ENCODE results near the gene HCN3.
"Not testable (repeated sequence)": the region's sequence is repeated elsewhere in the genome, so short reads cannot be mapped to it uniquely, and the experiment has no call there.

Gene HCN3

GRCh38 chr1:155277070-155277901 lies at the start of gene HCN3:
TSS of gene HCN3 (plus strand) at chr1:155277463. CDS start at chr1:155277591, 128 bp downstream.
- DNase-seq, result peak; percentile 86 to 93

DNA sequence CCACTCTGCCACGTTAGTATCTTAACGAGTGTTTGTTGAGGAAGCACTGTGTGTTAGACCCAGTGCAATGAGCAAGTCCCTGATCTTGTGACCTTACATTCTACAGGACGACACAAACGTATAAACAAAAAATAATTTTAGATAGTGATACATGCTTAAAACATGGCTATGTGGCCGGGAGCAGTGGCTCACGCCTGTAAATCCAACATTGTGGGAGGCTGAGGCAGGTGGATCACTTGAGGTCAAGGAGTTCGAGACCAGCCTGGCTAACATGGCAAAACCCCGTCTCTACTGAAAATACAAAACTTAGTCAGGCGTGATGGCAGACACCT lies 49.2 kb upstream of the HCN3 start:
- DNase-seq, result no peak

GRCh38 chr1:155231302-155231701 lies 46.0 kb upstream of the HCN3 start:
- DNase-seq, result not testable (repeated sequence)

GRCh38 chr1:155232001-155232978 lies 45.0 kb upstream of the HCN3 start:
- DNase-seq, result not testable (repeated sequence)

GRCh38 chr1:155233502-155233901 lies 43.8 kb upstream of the HCN3 start:
- not testable (repeated sequence) for DNase-seq

DNA sequence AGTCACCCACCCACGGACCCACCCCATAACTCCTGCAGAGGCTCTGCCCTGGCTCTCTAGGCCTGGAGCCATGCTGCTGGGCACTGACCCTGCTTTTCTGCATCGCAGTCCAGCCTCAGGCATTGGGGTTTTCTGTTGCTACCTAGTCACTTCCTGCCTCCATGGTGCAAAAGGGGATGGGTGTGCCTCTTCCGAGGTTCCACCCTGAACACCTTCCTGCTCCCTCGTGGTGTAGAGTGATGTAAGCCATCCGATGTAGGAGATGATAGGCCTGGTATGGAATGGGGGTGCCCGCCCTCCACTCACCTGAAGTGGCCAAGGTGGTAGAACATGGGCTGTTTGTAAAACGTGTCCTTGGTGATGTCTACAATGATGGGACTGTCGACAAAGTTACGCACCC lies 41.9 kb upstream of the HCN3 start:
- DNase-seq, result not testable (repeated sequence)

DNA sequence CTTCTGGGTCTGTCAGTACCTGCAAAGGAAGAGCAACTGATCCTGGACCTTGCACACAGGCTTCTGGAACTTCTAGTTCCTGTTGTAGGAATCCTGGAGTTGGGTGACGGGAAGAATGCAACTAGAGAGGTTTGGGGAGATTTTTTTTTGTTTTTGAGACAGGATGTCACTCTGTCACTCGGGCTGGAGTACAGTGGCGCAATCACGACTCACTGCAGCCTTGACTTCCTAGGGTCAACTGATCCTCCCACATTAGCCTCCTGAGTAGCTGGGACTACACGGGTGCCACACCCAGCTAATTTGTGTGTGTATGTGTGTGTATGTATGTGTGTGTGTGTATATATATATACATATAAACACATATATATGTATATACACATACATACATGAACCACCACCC lies 40.8 kb upstream of the HCN3 start:
- DNase-seq, result no peak

- peak; percentile 40 to 67 for DNase-seq
These were observed 36.1 kb upstream of the HCN3 start for GRCh38 chr1:155241069-155241679.

- DNase-seq, result peak in 1 of 2 donors; percentile 19
These were observed 35.4 kb upstream of the HCN3 start for GRCh38 chr1:155241841-155242264.

DNA sequence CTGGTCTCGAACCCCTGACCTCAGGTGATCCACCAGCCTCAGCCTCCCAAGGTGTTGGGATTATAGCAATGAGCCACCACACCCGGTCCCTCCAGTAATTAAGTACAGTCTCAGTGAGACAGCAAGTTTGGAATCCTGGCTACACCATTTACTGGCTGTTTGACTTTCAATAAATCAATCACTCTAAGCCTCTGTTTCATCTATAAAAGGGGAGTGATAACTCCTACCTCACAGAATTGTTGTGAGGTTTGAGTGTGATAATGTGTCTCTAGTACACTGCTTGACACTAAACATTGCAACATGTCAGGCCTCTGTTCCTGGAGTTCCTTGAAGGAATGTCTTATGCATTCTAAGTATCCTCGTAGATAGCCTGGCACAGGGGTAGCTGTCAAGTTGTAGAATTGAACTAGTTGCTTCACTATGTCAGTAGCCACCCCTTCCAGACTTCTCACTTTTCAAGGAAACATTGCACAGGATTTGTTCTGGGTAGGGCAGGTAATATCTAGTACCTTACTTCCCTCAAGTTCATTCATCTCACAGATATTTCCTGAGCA lies 34.4 kb upstream of the HCN3 start:
- DNase-seq, result no peak

DNA sequence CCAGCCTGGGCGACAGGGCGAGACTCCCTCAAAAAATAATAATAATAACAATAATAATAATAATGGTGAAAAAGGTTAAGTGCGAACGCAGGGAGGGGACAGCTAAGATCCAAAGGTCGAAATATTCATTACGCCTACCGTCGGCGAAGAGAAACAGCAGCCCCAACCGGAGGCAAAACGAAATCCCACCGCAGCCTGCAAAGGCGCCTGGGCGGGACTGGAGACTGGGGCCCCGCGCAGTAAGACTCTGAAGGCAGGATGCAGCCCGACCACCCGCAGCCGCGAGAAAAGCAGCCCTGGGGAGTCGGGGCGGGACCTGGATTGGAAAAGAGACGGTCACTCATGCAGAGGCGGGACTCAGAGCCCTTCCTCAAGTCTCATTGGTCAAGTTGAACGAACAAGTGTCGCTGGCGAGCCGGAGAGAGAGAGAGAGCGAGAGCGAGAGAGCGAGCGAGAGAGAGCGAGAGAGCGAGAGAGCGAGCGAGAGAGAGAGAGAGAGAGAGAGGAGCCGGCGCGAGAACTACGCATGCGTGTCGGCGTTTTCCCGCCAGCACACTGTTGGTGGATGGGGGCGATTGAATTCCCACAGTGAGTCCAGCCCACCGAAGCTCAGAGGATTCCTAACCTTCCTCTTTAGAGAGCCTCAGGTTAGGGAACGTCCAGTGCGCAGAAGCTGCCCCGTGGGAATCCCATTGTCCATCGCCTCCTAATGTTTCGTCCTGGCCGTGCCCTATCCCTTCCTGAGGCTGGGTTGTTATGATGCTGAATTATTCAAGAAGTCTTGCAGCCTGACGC lies 32.7 kb upstream of the HCN3 start:
- DNase-seq, result peak; percentile 78 to 98

DNA sequence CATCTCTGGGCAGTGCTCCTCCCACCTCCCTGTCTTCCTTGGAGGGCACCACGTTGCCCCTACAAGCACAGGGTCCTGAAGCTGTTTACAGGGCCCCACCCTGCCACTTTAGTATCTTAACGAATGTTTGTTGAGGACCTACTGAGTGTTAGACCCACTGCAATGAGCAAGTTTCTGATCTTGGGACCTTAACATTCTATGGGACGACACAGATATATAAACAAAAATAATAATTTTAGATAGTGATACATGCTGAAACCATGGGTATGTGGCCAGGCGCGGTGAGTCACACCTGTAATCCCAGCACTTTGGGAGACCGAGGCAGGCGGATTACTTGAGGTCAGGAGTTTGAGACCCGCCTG lies 32.1 kb upstream of the HCN3 start:
- DNase-seq, result no peak

DNA sequence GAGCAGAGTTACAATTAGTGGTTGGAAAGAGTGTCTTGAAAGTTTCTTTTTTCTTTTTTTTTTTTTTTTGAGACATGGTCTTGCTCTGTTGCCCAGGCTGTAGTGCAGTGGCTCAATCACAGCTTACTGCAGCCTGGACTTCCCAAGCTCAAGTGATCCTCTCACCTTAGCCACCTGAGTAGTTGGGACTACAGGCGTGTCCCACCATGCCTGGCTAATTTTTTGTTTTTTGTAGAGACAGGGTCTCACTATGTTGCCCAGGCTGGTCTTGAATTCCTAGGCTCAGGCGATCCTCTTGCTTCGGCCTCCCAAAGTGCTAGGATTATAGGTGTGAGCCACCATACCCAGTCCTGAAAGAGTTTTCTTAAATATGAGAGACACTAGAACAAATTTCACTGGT lies 30.5 kb upstream of the HCN3 start:
- not testable (repeated sequence) for DNase-seq

GRCh38 chr1:155247667-155248553 lies 29.4 kb upstream of the HCN3 start:
- DNase-seq, result no peak

DNA sequence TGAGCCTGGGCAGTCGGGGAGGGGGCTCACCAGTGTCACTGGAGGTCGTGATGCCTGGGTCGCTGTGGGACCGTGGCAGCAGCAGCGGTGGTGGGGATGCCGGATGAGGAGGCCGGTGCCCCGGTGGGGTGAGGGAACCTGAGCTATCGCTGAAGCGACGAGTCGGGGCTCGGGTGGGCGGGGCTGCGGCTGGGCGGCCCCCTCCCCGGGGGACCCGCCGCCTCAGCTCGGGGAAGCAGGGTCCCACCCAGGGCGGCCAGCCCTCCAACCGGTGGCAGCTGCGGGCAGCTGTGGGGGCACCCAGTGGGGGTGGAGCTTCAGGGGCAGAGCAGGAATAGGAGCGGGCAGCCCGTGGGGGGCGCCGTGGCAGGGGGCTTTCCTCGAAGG lies 27.0 kb upstream of the HCN3 start:
- DNase-seq, result no peak

DNA sequence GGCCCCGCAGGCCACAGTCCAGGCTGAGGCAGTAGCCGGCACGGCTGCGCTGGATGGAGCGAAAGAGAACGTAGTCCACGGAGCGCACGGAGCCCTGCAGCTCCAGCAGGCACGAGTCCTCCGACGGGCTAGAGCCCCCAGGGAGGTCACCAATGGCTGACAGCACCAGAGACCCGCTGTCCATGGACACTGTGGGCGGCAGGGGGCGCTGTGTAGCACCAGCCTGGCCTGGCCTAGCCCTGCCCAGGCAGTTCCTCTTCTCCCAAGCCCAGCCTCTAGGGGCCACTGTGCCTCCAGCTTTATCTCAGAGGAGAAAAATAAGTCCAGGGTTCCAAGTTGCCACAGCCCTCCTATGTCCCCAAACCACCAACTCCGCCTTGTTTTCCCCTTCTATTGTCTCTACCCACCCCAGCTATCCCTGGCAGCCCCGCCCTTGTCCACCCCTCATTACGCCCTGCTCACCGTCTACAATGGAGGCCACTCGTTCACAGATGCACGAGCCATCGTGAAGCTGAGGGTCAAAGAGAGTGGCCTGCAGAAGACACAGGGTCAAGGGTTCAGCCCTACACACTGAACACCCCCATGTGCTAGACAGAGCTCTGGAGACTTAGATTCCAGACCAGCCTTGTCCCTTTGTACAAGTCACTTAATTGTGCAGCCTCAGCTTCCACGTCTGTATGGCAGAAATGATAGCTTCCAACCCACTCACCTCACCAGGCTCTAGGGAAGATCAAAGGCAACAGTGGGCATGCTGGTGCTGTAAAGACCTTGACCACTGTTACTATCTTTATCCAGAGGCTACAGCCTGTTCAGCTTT lies 26.4 kb upstream of the HCN3 start:
- peak; percentile 80 to 96 for DNase-seq

GRCh38 chr1:155251566-155251965 lies 25.7 kb upstream of the HCN3 start:
- DNase-seq, result no peak

GRCh38 chr1:155253208-155253607 lies 24.1 kb upstream of the HCN3 start:
- DNase-seq, result no peak

- DNase-seq, result no peak
These were observed 23.5 kb upstream of the HCN3 start for GRCh38 chr1:155253797-155254196.

DNA sequence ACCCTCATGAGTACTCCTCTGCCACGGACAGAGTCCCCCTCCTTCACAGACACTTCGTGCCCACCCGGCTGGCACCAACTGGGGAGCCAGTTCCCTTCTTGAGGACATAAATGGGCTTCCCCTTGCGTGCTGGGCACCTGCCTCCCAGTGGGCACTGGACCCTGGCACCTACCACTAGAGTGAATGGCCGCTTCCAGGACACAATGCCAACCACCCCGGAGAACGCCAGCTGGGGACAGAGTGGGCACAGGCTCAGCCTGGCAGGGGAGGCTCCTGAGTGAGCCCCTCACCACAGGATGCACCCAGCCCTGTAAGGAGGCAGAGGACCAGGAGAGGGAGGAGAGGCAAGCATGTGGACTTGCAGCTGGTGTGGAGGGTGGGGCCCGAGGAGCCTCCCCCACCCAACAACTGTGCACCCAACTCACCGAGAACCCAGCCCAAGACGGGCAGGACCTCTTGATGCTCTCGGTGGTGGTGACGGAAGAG lies 23.0 kb upstream of the HCN3 start:
- no peak for DNase-seq
